ENCODE results near the gene AKAP8.
A peak's percentile ranks its signal among the peaks of the same experiment; 100 is the strongest.
"Not testable (repeated sequence)": the region's sequence is repeated elsewhere in the genome, so short reads cannot be mapped to it uniquely, and the experiment has no call there.

AKAP8 gene

GRCh38 chr19:15372891-15373301, 6.7 kb downstream of the AKAP8 start:
- DNase-seq (ENCODE audit: low spot score) = no peak

DNA sequence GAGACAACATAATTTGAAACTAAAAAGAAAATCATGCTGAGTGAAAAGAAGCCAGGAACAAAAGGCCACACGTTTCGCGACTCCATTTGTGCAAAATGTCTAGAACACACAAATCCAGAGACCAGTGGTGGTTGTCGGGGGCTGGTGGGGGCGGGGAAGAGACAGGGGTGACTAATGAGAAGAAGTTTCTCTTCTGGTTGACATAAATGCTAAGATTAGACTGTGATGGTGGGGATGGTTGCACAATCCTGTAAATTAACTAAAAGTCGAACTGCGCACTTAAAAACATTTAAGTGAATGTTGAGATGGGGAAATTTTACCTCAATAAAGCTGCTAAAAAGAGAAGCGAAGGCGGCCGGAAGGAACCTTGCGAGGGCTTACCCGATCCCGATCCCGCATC, 7.1 kb downstream of the AKAP8 start:
- no peak for DNase-seq (ENCODE audit: low spot score)

GRCh38 chr19:15371786-15372380, 7.7 kb downstream of the AKAP8 start:
- DNase-seq (ENCODE audit: low spot score) = no peak

DNA sequence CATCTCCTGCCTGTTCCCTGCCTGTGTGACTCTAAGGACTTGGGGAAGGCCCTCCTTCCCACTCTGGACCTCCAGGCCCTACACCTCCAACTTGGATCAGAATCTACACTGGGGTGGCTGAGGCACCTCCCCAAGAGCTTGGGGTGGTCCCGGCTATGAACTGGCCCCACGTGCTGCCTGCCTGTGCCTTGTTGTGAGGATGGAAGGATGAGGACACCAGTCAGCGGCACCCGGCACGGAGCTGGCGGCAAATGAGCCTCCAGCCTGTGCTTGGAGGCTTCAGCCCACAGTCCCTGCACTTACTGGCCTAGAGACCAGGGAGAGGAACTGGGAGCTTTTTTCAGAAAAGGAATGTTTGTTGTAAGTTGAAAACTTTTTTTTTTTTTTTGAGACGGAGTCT, 8.5 kb downstream of the AKAP8 start:
- no peak for DNase-seq (ENCODE audit: low spot score)

DNA sequence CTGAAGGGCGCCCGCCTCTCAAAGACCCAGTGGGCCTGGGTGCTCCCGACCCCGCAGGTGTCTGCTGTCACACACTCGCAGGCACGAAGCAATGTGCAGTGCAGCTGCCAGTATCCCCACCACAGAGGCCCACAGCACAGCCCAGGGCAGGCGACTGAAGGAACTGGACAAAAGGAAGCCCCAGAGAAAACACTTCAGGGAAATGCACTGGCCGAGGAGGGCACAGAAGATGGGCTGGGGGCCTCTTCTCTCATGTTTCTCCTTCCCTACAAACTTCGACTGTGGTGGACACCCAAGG, 10.0 kb downstream of the AKAP8 start:
- no peak for DNase-seq (ENCODE audit: low spot score)

DNA sequence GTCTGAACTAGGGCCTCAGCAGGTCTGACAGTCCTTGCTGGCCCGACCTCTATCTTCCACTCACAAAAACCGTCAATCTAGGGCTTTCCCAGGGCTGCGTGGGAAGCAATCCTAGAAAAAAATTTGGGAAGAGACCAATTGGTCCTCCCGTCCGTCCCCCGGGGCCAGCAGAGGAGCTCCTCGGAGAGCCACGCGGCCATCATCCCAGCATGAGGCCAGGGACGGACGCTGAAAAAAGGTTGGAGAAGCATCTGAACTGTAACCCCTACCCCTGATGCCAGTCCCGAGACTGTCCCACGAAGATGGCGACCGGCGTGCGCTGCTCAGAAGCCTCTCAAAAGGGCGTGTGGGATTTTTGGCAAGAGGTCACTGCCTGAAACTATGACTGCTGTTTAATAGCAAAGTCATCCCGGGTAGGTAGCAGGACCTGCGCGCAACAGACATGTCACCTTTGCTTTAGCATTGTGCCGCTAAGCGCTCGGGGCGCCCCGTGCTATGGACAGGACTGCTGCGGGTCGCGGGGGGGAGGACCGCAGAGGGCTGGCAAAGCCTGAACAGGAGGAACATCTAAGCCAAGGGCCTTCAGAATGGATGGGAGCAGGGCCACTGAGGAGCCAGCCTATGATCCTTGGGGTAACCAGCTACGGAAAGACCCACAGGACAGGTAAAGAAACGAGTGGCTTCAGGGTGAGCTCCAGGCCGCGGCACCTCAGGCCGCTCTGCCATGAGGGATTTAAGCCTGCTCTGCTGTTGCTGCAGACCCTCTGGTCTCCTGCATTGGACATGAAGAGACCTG, 10.6 kb downstream of the AKAP8 start:
- no peak for DNase-seq (ENCODE audit: low spot score)

- no peak for DNase-seq (ENCODE audit: low spot score)
These were observed 11.4 kb downstream of the AKAP8 start for GRCh38 chr19:15368051-15368632.

DNA sequence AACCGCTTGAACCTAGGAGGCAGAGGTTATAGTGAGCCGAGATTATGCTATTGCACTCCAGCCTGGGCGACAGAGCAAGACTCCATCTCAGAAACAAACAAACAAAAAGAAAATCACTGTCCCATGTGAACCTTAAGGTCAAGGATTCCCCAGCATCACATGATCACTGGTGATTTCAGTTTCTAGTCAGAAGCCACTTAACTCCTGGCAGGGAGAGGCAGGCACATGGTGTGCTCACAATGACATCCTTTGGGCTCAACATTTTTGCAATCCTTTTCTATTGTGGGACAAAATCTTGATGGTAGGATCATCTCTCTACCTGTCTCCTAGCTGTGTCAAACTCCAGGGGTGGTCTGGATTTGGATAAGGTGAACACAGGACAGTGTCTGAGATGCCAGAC, 12.1 kb downstream of the AKAP8 start:
- DNase-seq (ENCODE audit: low spot score) = no peak

- no peak for DNase-seq (ENCODE audit: low spot score)
These were observed 14.3 kb downstream of the AKAP8 start for GRCh38 chr19:15365264-15365663.

DNA sequence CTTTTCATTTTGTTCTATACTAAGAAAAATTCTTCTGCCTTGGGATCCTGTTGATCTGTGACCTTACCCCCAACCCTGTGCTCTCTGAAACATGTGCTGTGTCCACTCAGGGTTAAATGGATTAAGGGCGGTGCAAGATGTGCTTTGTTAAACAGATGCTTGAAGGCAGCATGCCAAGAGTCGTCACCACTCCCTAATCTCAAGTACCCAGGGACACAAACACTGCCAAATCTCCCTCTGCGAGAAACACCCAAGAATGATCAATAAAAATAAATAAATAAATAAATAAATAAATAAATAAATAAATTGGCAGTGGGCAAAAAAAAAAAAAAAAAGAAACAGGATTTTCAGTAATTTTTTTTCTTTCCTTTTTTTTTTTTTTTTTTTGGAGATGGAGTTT, 15.8 kb downstream of the AKAP8 start:
- DNase-seq (ENCODE audit: low spot score) = not testable (repeated sequence)

DNA sequence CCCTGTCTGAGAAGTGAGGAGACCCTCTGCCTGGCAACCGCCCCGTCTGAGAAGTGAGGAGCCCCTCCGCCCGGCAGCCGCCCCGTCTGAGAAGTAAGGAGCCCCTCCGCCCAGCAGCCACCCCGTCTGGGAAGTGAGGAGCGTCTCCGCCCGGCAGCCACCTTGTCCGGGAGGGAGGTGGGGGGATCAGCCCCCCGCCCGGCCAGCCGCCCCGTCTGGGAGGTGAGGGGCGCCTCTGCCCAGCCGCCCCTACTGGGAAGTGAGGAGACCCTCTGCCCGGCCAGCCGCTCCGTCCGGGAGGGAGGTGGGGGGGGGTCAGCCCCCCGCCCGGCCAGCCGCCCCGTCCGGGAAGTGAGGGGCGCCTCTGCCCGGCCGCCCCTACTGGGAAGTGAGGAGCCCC, 16.5 kb downstream of the AKAP8 start:
- not testable (repeated sequence) for DNase-seq (ENCODE audit: low spot score)

DNA sequence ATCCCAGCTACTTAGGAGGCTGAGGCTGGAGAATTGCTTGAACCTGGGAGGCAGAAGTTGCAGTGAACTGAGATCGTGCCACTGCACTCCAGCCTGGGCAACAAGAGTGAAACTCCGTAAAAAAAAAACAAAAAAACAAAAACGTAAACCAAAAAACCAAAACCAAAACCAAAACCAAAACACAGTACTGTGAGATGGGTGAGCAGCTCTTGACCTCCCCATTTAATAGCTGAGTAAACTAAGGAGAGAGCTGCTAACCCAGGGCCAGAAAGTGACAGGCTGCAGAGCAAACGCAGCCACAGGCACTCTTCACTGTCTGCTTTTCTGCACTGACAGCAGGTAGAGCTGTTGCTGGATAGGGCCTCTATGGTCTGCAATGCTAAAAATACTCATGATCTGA, 19.6 kb downstream of the AKAP8 start:
- not testable (repeated sequence) for DNase-seq (ENCODE audit: low spot score)

DNA sequence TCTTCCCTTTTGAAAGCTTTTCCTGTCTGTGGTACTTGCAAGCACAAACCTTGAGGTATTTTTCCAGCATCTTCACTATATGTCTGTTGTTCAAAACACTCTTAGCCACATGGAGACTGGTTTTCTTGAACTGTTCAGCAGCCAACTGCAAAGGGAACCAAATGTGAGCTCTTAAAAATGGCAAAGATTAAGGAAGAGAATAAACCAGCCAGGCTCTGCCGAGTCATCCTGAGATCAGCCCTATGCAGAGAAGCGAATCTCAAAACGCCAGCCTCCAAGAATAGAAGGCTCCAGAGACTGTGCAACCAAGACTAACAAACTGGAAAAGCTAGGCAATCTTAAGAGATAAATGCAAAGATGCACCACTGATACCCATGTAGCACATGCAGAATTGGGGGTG, 20.7 kb downstream of the AKAP8 start:
- DNase-seq (ENCODE audit: low spot score) = no peak

GRCh38 chr19:15357906-15358305, 21.7 kb downstream of the AKAP8 start:
- DNase-seq (ENCODE audit: low spot score) = no peak

GRCh38 chr19:15354566-15355296, 24.9 kb downstream of the AKAP8 start:
- DNase-seq (ENCODE audit: low spot score) = no peak

- no peak for DNase-seq (ENCODE audit: low spot score)
These were observed 25.7 kb downstream of the AKAP8 start for GRCh38 chr19:15353908-15354307.

DNA sequence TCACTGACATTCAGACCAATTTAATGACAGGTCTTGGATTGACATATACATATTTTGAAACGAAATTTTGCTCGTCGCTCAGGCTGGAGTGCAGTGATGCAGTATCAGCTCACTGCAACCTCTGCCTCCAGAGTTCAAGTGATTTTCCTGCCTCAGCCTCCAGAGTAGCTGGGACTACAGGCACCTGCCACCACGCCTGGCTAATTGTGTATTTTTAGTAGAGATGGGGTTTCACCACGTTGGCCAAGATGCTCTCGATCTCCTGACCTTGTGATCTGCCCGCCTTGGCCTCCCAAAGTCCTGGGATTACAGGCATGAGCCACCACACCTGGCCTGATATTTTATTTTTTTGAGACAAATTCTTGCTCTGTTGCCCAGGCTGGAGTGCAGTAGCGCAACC, 27.1 kb downstream of the AKAP8 start:
- not testable (repeated sequence) for DNase-seq (ENCODE audit: low spot score)

DNA sequence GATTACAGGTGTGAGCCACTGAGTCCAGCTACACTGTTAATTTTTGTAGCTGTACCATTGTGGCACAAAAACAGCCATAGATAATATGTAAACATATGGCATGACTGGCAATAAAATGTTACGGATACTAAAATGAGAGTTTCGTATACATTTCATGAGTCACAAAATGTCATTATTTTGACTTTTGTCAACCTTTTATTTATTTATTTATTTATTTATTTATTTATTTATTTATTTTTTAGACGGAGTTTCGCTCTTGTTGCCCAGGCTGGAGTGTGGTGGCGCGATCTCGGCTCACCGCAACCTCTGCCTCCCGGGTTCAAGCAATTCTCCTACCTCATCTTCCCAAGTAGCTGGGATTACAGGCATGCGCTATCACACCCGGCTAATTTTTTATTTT, 38.3 kb downstream of the AKAP8 start:
- DNase-seq (ENCODE audit: low spot score) = not testable (repeated sequence)

DNA sequence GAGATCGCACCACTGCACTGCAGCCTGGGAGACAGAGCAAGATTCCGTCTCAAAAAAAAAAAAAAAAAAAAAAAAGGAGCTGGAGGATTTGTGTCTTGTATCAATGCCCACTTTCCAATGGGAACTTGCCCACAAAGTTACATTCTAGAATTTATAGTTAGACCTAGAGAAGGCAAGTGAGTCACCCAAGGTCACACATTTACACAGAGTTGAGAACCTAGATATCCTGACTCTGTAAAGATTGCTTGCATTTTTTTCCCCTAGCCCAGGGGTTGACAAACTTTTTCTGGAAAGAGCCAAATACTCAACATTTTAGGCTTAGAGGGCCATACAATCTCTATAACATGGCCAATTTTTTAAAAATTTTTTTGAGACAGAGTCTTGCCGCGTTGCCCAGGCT, 39.5 kb downstream of the AKAP8 start:
- DNase-seq (ENCODE audit: low spot score) = no peak

- DNase-seq (ENCODE audit: low spot score) = no peak
These were observed 42.4 kb downstream of the AKAP8 start for GRCh38 chr19:15337202-15337601.

DNA sequence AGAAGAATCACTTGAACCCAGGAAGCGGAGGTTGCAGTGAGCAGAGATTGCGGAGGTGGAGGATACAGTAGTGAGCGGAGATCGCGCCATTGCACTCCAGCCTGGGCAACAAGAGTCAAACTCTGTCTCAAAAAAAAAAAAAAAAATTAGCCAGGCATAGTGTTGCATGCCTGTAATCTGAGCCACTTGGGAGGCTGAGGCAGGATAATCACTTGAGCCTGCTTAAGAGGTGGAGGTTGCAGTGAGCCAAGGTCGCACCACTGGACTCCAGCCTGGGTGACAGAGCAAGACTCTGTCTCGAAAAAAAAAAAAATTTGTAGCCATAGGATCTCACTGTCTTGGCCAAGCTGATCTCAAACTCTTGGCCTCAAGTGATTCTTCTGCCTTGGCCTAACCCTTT, 43.6 kb downstream of the AKAP8 start:
- DNase-seq (ENCODE audit: low spot score) = not testable (repeated sequence)

DNA sequence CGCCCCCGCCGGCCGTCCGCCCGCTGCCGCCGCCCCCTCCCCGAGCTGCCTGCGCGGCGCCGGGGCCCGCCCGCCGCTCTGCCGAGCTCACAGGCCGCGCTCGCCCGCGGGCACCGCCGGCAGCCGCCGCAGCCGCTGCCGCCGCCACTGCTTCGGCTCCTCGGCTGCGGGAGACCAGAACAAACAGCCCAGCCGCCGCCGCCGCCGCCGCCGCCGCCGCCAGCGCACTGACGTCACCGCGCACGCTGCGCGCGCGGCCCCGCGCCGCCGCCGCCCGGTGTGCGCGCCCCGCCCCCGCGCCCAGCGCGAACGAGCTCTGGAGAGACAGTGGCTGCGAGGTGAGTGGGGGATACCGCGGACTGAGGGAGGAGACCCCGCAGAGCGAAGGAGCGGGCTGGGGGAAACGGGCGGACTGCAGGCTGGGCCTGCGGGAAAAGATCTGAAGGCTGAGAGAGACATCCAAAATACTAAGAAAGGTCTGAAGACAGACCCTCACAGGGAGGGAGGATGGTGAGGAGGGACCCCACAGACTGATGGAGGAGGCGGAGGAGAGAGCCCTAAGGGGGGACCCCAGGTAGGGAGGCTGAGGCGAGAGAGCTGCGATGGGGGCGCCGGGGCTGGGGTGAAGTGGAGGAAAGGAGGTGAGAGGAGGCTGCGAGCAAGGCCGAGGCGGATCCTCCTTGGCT, 47.1 kb downstream of the AKAP8 start, which contains the start of gene BRD4:
Gene BRD4 (minus strand): TSS at position 229 of the 686 bp plus-strand sequence. CDS start 59,440 bp downstream, outside the sequence.
- peak; percentile 85 for DNase-seq (ENCODE audit: low spot score)
